ENCODE measurements around the gene HUNK. TPM values are rescaled to one million over a fixed set of nuclear protein-coding genes. Genes with fewer than 3 reads are reported as not detected.

The HUNK gene
- total and polyA plus RNA-seq, 2 experiments from 2014 or later: 1.6 to 5.1 TPM

DNA sequence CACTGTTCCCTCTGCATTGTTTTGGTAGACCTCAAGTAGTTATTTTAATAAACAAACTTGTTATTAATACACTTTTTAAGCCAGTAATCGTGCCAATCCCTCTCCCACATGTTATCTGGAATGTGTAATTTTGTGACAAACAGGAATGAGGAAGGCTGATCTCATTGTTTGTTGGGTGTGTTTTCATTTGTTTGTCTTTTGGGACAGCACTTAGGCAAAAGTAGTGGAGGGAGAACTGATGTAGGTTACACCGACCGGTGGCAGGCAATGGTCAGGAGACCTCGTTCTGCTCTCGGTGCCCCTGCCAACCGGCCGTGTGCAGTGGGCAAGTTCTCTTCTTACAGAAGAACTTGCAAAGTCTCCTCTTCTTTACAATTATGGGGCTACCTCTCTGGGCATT, 99.8 kb downstream of the HUNK start:
- Histone ChIP-seq H3K36me3 (ENCODE audit: insufficient read depth) (no peaks in the 10 kb centered on the region), H3K79me2 (replicated peaks; ENCODE audit: insufficient read depth) (no peaks in the 10 kb centered on the region), H3K27me3 (ENCODE audit: insufficient read depth) (no peaks in the 10 kb centered on the region), H3K4me3 (no peak overlapping the region), H2AFZ (no peak overlapping the region), H3F3A (replicated peaks; ENCODE audit: low read depth) (no peaks in the 10 kb centered on the region), H4K20me1 (replicated peaks; ENCODE audit: insufficient read depth) (no peaks in the 10 kb centered on the region), H3K9me2 (ENCODE audit: insufficient read depth) (no peaks in the 10 kb centered on the region), H3K4me2 (no peak overlapping the region), H3K27ac (ENCODE audit: low read depth) (no peak overlapping the region), H3K4me1 (ENCODE audit: insufficient read depth) (no peaks in the 10 kb centered on the region)
- no peak for ATAC-seq
- Mint-ChIP-seq H3K4me1 (peaks cover 10% of the 10 kb centered on the region), H3K36me3 (ENCODE audit: low read depth) (no peaks in the 10 kb centered on the region), H3K27ac (no peak overlapping the region), H3K4me3 (no peak overlapping the region), H3K27me3 (ENCODE audit: insufficient read depth, low read depth, poor library complexity) (peaks cover 2% of the 10 kb centered on the region), H3K9me3 (no peaks in the 10 kb centered on the region)
- TF ChIP-seq STAT1 (IDR thresholded peaks at IDR 0.05; ENCODE audit: unreplicated experiment) (no peak), JUNB (IDR thresholded peaks at IDR 0.05; ENCODE audit: unreplicated experiment) (no peak), POLR2AphosphoS5 (IDR thresholded peaks at IDR 0.05; ENCODE audit: low read depth) (no peak), ZNF114 (CRISPR knock-in tag; IDR thresholded peaks at IDR 0.05) (no peak), ZNF331 (CRISPR knock-in tag; IDR thresholded peaks at IDR 0.05; ENCODE audit: low read depth) (no peak), EZH2phosphoT487 (IDR thresholded peaks at IDR 0.05; ENCODE audit: unreplicated experiment) (no peak), CREB1 (CRISPR knock-in tag; IDR thresholded peaks at IDR 0.05; ENCODE audit: low read depth) (no peak)
- TF ChIP-seq, protein P1, sequence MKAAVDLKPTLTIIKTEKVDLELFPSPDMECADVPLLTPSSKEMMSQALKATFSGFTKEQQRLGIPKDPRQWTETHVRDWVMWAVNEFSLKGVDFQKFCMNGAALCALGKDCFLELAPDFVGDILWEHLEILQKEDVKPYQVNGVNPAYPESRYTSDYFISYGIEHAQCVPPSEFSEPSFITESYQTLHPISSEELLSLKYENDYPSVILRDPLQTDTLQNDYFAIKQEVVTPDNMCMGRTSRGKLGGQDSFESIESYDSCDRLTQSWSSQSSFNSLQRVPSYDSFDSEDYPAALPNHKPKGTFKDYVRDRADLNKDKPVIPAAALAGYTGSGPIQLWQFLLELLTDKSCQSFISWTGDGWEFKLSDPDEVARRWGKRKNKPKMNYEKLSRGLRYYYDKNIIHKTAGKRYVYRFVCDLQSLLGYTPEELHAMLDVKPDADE (IDR thresholded peaks at IDR 0.05): no peak
- DNase-seq (ENCODE audit: low spot score): no peak

DNA sequence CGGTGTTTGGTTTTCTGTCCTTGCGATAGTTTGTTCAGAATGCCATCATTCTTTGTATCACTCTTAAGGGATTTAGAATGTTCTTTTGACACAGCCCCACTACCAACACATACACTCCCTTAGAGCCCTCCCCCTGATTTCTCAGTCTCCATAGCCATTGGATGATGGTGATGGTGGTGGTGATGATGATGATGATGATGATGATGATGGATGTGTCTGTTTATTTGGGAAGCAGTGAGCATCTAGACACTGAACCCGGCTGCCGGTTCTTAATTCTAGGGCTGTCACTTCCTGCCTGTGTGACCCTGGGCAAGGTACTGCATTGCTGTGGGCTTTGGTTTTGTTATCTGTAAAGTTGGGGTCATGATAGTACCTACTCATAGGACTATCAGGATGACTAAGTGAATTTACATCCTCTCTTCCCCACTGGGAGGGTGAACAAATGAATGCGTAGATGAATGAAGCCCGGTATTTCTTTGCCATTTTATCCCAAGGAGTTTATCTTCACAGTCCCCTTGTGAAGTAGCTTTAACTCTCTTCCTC, 100.7 kb downstream of the HUNK start:
- Mint-ChIP-seq H3K4me3 (no peak overlapping the region), H3K9me3 (no peaks in the 10 kb centered on the region), H3K36me3 (ENCODE audit: low read depth) (no peaks in the 10 kb centered on the region), H3K27ac (no peak overlapping the region; the same call in 1 of the 2 replicates), H3K4me1 (peaks cover 10% of the 10 kb centered on the region), H3K27me3 (ENCODE audit: insufficient read depth, low read depth, poor library complexity) (peaks cover 2% of the 10 kb centered on the region)
- Histone ChIP-seq H3K4me3 (no peak overlapping the region), H3F3A (replicated peaks; ENCODE audit: low read depth) (no peaks in the 10 kb centered on the region), H3K4me2 (no peak overlapping the region), H3K4me1 (ENCODE audit: insufficient read depth) (no peaks in the 10 kb centered on the region), H3K9me2 (ENCODE audit: insufficient read depth) (no peaks in the 10 kb centered on the region), H3K79me2 (replicated peaks; ENCODE audit: insufficient read depth) (no peaks in the 10 kb centered on the region), H3K27ac (ENCODE audit: low read depth) (no peak overlapping the region), H3K27me3 (ENCODE audit: insufficient read depth) (no peaks in the 10 kb centered on the region), H3K36me3 (ENCODE audit: insufficient read depth) (no peaks in the 10 kb centered on the region), H2AFZ (no peak overlapping the region), H4K20me1 (replicated peaks; ENCODE audit: insufficient read depth) (no peaks in the 10 kb centered on the region)
- ATAC-seq (no peak), DNase-seq (ENCODE audit: low spot score) (no peak)
- TF ChIP-seq, protein P2, sequence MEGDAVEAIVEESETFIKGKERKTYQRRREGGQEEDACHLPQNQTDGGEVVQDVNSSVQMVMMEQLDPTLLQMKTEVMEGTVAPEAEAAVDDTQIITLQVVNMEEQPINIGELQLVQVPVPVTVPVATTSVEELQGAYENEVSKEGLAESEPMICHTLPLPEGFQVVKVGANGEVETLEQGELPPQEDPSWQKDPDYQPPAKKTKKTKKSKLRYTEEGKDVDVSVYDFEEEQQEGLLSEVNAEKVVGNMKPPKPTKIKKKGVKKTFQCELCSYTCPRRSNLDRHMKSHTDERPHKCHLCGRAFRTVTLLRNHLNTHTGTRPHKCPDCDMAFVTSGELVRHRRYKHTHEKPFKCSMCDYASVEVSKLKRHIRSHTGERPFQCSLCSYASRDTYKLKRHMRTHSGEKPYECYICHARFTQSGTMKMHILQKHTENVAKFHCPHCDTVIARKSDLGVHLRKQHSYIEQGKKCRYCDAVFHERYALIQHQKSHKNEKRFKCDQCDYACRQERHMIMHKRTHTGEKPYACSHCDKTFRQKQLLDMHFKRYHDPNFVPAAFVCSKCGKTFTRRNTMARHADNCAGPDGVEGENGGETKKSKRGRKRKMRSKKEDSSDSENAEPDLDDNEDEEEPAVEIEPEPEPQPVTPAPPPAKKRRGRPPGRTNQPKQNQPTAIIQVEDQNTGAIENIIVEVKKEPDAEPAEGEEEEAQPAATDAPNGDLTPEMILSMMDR (conservative IDR thresholded peaks at IDR 0.05; ENCODE audit: low read depth in 2 of 2): no peak
- TF ChIP-seq POLR2AphosphoS5 (IDR thresholded peaks at IDR 0.05; ENCODE audit: low read depth): no peak
- TF ChIP-seq, protein P3, sequence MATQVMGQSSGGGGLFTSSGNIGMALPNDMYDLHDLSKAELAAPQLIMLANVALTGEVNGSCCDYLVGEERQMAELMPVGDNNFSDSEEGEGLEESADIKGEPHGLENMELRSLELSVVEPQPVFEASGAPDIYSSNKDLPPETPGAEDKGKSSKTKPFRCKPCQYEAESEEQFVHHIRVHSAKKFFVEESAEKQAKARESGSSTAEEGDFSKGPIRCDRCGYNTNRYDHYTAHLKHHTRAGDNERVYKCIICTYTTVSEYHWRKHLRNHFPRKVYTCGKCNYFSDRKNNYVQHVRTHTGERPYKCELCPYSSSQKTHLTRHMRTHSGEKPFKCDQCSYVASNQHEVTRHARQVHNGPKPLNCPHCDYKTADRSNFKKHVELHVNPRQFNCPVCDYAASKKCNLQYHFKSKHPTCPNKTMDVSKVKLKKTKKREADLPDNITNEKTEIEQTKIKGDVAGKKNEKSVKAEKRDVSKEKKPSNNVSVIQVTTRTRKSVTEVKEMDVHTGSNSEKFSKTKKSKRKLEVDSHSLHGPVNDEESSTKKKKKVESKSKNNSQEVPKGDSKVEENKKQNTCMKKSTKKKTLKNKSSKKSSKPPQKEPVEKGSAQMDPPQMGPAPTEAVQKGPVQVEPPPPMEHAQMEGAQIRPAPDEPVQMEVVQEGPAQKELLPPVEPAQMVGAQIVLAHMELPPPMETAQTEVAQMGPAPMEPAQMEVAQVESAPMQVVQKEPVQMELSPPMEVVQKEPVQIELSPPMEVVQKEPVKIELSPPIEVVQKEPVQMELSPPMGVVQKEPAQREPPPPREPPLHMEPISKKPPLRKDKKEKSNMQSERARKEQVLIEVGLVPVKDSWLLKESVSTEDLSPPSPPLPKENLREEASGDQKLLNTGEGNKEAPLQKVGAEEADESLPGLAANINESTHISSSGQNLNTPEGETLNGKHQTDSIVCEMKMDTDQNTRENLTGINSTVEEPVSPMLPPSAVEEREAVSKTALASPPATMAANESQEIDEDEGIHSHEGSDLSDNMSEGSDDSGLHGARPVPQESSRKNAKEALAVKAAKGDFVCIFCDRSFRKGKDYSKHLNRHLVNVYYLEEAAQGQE (IDR thresholded peaks at IDR 0.05; ENCODE audit: unreplicated experiment): no peak
- TF ChIP-seq, protein P1 (IDR thresholded peaks at IDR 0.05): no peak
